Keratinocyte (primary cell): ENCODE data around the gene LATS1. TPM values are rescaled to one million over a fixed set of nuclear protein-coding genes. Genes with fewer than 3 reads are reported as not detected.

ENCODE experiments used
- DNase-seq: peaks from one replicate; pipeline ENCODE4 v3.0.0-alpha.2; 2011; ENCODE audit warnings: low read depth, missing footprints, low spot score
- FAIRE-seq: peaks from 2 replicates; lab custom pipeline; 2011; peaks lifted over from hg19 to GRCh38; lab: Jason Lieb, UNC
- H2AFZ ChIP-seq: 2 replicates; pipeline ENCODE4 v1.6.0; 2012; ENCODE audit warnings: low read length, control low read depth, inconsistent platforms; ENCODE audit not compliant: control insufficient read depth
- H3K27ac ChIP-seq: 2 replicates; pipeline ENCODE4 v1.5.1; 2011; ENCODE audit warnings: low read length; ENCODE audit not compliant: control insufficient read depth, insufficient read depth
- H3K27me3 ChIP-seq: 3 replicates; pipeline ENCODE4 v1.6.0; 2011; ENCODE audit warnings: low read length; ENCODE audit not compliant: control insufficient read depth, insufficient read depth; ENCODE audit errors: extremely low read depth
- H3K36me3 ChIP-seq, 2 experiments: 2 replicates in 1 of 2; 3 replicates in 1 of 2; pipeline ENCODE4 v1.5.1; 2011; ENCODE audit warnings: low read length in 2 of 2, mild to moderate bottlenecking in 1 of 2; ENCODE audit not compliant: control insufficient read depth in 2 of 2, insufficient read depth in 2 of 2; ENCODE audit errors: extremely low read depth in 1 of 2
- H3K4me1 ChIP-seq: 3 replicates; pipeline ENCODE4 v1.5.1; 2011; ENCODE audit warnings: low read length; ENCODE audit not compliant: control insufficient read depth, insufficient read depth; ENCODE audit errors: extremely low read depth
- H3K4me2 ChIP-seq: 3 replicates; pipeline ENCODE4 v1.6.0; 2011; ENCODE audit warnings: low read depth, low read length; ENCODE audit not compliant: control insufficient read depth, insufficient read depth; ENCODE audit errors: extremely low read depth
- H3K4me3 ChIP-seq, 3 experiments: fragments of 200-600 bp in 1 of 3; sonication (generic) in 1 of 3; 2 replicates in 2 of 3; 3 replicates in 1 of 3; pipeline ENCODE4 v1.5.1; 2011 to 2016; ENCODE audit warnings: low read length in 3 of 3, mild to moderate bottlenecking in 3 of 3, control low read depth in 2 of 3, inconsistent platforms in 1 of 3, low read depth in 1 of 3, mixed read lengths in 1 of 3, mixed run types in 1 of 3, moderate library complexity in 1 of 3; ENCODE audit not compliant: control insufficient read depth in 2 of 3, insufficient read depth in 2 of 3; ENCODE audit errors: extremely low read depth in 1 of 3
- H3K79me2 ChIP-seq: 2 replicates; pipeline ENCODE4 v1.6.0; 2012; ENCODE audit warnings: low read length; ENCODE audit not compliant: control insufficient read depth, insufficient read depth
- H3K9ac ChIP-seq: 3 replicates; pipeline ENCODE4 v1.6.0; 2011; ENCODE audit warnings: low read length; ENCODE audit not compliant: control insufficient read depth, insufficient read depth; ENCODE audit errors: extremely low read depth
- H3K9me1 ChIP-seq: 3 replicates; pipeline ENCODE4 v1.6.0; 2011; ENCODE audit warnings: low read length; ENCODE audit not compliant: control insufficient read depth, insufficient read depth; ENCODE audit errors: extremely low read depth
- H3K9me3 ChIP-seq: 2 replicates; pipeline ENCODE4 v1.5.1; 2012; ENCODE audit warnings: low read depth, low read length; ENCODE audit not compliant: control insufficient read depth
- H4K20me1 ChIP-seq: 3 replicates; pipeline ENCODE4 v1.6.0; 2011; ENCODE audit warnings: low read length; ENCODE audit not compliant: control insufficient read depth, insufficient read depth; ENCODE audit errors: extremely low read depth
- EZH2 ChIP-seq: IDR thresholded peaks from one replicate; pipeline ENCODE4 v1.6.1; 2012; ENCODE audit warnings: inconsistent platforms, mild to moderate bottlenecking, low read length, moderate library complexity
- dilution Hi-C: fragments of 300-500 bp; cut with MboI; formaldehyde crosslinking; loops from one replicate; pipeline ENCODE4 v1.7.0; 2020; ENCODE audit warnings: low sequenced_read_pairs; ENCODE audit not compliant: extremely low pct_ligation_motif_present
- polyA plus RNA-seq, 5 experiments: library from polyadenylated mRNA; depleted of rRNA in 3 of 5; stranded (reverse) in 3 of 5; stranded (forward) in 1 of 5; unstranded in 1 of 5; fragments of >200 nt; gene quantifications; 1 replicate in 1 of 5; 2 replicates in 3 of 5; 3 replicates in 1 of 5; pipeline versions ENCODE4 v1.2.1 to v1.2.3, GENCODE V29; 2011 to 2012; ENCODE audit warnings: missing spikeins in 2 of 5, low read depth in 1 of 5, low replicate concordance in 1 of 5
- TF ChIP-seq, protein P1 (sequence below), 3 experiments: IDR thresholded peaks in 1 of 3; conservative IDR thresholded peaks in 1 of 3; optimal IDR thresholded peaks in 1 of 3; 2 replicates in 2 of 3; 3 replicates in 1 of 3; pipeline versions ENCODE3 to v1.5.1; 2011; ENCODE audit warnings: low read length in 3 of 3, mild to moderate bottlenecking in 3 of 3, moderate library complexity in 2 of 3, control low read depth in 1 of 3, inconsistent platforms in 1 of 3; ENCODE audit not compliant: insufficient read depth in 2 of 3; ENCODE audit errors: extremely low read depth in 1 of 3

The LATS1 gene
- polyA plus RNA-seq, 1 donor (not counting 4 experiments of a cell fraction or from before 2014, with no cell fraction given), result 11.3 TPM

DNA sequence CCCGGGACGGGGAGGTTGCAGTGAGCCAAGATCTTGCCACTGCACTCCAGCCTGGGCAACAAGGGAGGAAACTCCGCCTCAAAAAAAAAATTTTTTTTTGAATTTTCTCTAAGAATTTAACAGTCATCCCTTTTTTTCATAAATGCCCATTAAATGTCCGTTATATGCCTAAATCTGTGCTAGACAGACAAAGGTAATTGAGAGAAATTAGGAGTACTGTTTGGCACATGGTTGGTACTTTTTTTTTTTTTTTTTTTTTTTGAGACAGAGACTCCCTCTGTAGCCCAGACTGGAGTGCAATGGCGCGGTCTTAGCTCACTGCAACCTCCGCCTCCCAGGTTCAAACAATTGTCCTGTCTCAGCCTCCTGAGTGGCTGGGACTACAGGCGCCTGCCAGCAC is 33.3 kb upstream of the LATS1 start:
- Histone ChIP-seq H3K4me3 (peak overlapping the region in 2 of 3 experiments; percentile 89 to 99), H3K4me2 (peak overlapping the region; percentile 91), H3K9me1 (no peaks in the 10 kb centered on the region), H4K20me1 (no peaks in the 10 kb centered on the region), H3K27ac (no peak overlapping the region), H3K27me3 (no peaks in the 10 kb centered on the region), H3K9ac (no peak overlapping the region), H3K79me2 (peaks cover 68% of the 10 kb centered on the region), H3K9me3 (no peaks in the 10 kb centered on the region), H3K36me3 (no peaks in the 10 kb centered on the region), H3K4me1 (peaks cover 5% of the 10 kb centered on the region), H2AFZ (no peak overlapping the region)
- TF ChIP-seq EZH2, result no peak
- TF ChIP-seq, protein P1, sequence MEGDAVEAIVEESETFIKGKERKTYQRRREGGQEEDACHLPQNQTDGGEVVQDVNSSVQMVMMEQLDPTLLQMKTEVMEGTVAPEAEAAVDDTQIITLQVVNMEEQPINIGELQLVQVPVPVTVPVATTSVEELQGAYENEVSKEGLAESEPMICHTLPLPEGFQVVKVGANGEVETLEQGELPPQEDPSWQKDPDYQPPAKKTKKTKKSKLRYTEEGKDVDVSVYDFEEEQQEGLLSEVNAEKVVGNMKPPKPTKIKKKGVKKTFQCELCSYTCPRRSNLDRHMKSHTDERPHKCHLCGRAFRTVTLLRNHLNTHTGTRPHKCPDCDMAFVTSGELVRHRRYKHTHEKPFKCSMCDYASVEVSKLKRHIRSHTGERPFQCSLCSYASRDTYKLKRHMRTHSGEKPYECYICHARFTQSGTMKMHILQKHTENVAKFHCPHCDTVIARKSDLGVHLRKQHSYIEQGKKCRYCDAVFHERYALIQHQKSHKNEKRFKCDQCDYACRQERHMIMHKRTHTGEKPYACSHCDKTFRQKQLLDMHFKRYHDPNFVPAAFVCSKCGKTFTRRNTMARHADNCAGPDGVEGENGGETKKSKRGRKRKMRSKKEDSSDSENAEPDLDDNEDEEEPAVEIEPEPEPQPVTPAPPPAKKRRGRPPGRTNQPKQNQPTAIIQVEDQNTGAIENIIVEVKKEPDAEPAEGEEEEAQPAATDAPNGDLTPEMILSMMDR (optimal IDR thresholded peaks at IDR 0.05 in 1 of 3, IDR thresholded peaks at IDR 0.05 in 1 of 3, conservative IDR thresholded peaks at IDR 0.05 in 1 of 3; ENCODE audit: extremely low read depth in 1 of 3, insufficient read depth in 2 of 3, low read length in 3 of 3), result no peak
- dilution Hi-C loops, result no loop called here
- FAIRE-seq (no peak), DNase-seq (no peak)

DNA sequence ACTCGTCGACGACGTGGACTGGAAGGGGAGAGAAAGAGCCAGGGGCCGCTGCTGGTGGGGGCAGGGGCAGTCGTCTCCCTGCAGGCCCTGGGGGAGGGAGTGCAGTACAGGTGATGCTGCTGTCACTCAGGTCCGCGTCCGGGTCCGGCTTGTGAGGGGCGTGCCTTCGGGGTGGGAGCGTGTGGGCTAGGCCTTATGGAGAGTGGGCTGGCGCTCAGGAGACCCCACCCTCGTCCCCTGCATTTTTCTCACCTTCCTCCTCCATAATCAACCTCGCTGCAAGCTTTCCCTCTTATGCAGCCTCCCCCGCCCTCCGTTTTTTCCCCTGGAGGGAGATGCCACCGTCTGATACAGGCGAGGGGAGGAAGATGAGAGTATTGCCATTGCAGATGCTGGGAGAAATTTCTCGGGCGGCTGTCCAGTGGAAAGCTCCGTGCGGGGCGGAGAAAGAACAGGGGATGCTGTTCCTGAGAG is 32.3 kb upstream of the LATS1 start:
- no peak for DNase-seq
- Histone ChIP-seq H3K4me3 (peak overlapping the region; percentile 87 to 99 (median 89)), H3K79me2 (peaks cover 68% of the 10 kb centered on the region), H3K27ac (peak overlapping the region; percentile 82), H4K20me1 (no peaks in the 10 kb centered on the region), H3K36me3 (no peaks in the 10 kb centered on the region), H3K4me2 (peak overlapping the region; percentile 91), H3K4me1 (peaks cover 5% of the 10 kb centered on the region), H3K9me3 (no peaks in the 10 kb centered on the region), H3K9me1 (no peaks in the 10 kb centered on the region), H3K9ac (peak overlapping the region; percentile 94), H2AFZ (peak overlapping the region; percentile 99), H3K27me3 (no peaks in the 10 kb centered on the region)
- TF ChIP-seq EZH2, result no peak
- TF ChIP-seq, protein P1 (optimal IDR thresholded peaks at IDR 0.05 in 1 of 3, IDR thresholded peaks at IDR 0.05 in 1 of 3, conservative IDR thresholded peaks at IDR 0.05 in 1 of 3; ENCODE audit: extremely low read depth in 1 of 3, insufficient read depth in 2 of 3, low read length in 3 of 3), result no peak
- no peak for FAIRE-seq
- dilution Hi-C loops, result no loop called here
